NCI-H524 treated with DMSO at 0.1 percent for 48 hours (cell line): Measurements from ENCODE around the gene APOL3.
"Not testable (repeated sequence)": the region's sequence is repeated elsewhere in the genome, so short reads cannot be mapped to it uniquely, and the experiment has no call there.

Source experiments
- DNase-seq: peaks from one replicate; lab custom pipeline; 2025; lab: John Stamatoyannopoulos, UW

Gene APOL3, protein sequence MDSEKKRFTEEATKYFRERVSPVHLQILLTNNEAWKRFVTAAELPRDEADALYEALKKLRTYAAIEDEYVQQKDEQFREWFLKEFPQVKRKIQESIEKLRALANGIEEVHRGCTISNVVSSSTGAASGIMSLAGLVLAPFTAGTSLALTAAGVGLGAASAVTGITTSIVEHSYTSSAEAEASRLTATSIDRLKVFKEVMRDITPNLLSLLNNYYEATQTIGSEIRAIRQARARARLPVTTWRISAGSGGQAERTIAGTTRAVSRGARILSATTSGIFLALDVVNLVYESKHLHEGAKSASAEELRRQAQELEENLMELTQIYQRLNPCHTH

DNA sequence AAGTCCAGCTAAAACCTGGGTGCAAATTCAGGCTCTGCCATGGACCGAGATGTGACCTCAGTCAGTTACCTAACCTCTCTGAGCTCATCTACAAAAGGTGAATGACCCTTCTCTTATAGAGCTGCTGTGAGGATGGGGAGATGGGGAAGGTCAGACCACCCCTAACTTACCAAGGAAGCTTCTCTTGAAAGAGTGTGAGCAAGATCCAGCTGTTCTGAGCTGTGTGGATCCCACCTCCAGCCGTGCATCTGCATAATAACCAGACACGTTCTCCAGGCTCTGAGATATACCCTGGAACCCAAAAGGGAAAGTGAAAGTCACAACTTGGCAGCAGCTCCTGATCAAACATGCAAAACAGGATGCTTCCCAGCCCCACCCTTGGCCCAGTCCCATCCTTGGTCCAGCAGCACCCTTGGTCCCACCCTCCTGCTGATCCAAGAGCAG lies at the start of gene APOL3:
Gene APOL3 (minus strand): TSS at position 257 of the 444 bp plus-strand sequence. CDS start 11,700 bp downstream, outside the sequence.
- no peak for DNase-seq

DNA sequence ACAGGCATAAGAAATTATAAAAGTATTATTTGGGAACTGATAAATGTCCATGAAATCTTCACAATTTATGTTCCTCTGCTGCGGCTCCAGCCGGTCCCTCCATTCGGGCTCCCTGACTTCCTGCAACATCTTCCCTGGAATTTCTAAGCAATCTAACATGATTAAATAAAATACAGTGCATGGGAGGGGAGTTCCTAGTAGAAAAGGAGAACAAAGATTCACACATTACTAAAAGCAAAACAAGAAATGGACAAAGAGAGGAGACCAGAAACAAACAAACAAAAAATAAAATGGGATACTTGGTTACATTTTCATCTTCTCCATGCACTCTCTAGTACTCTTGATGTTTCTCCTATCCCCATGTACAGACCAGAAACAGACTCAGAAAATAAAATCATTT lies 49.7 kb upstream of the APOL3 start:
- no peak for DNase-seq

DNA sequence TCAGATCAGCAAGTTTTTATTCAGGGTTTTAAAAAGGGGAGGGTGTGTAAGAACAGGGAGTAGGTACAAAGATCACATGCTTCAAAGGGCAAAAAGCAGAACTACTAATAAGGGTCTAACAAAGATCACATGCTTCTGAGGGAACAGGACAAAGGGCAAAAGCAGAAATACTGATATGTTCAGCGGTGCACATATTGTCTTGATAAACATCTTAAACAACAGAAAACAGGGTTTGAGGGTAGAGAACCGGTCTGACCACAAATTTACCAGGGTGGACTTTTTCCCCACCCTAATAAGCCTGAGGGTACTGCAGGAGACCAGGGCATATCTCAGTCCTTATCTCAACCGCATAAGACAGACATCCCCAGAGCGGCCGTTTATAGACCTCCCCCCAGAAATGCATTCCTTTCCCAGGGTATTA lies 48.9 kb upstream of the APOL3 start:
- not testable (repeated sequence) for DNase-seq

DNA sequence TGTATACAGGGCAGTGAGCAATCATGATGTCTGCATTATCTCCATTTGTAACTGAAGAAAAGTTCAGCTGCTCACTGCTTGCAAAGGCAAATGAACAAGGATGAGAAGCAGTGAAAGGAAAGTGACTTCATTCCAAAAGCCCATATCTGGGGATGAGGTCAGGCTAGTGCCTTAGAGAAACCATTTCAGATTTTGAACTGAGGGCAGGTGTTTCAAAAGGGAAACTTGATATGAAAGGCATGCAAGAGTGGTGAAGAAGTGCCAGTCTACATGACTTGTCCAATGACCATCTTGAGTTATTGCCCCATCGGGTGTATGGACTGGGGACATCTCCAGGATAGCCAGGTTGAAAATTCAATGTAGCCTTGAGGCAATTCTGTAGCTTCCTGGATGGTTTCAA lies 48.4 kb upstream of the APOL3 start:
- DNase-seq = no peak

DNA sequence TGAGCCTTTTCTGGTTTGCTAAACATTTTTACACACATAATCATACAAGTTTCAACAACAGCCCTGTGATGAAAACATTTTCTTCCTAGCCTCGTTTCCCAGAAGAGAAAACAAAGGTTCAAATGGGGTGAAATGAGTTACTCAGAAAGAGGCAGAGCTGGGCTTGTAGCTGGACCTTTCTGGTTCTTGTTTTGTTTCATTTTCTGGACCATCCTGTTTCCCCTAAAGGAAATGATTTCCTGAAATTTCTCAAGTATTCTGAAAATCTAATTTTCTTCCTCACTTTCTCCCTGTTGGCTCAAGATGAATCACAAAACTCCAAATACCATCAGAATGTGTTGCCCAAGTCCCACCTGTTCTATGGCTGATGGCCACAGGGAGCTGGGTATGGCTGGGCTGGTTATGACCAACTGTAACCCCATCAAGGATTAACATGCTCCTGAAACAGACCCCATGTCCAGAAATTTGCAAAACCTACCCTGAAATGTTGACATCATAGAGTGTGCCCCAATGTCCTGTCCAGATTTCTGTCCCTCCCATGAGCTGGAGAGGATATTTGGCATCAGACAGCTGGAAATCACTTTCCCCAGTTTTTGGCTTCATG lies 47.7 kb upstream of the APOL3 start:
- no peak for DNase-seq

DNA sequence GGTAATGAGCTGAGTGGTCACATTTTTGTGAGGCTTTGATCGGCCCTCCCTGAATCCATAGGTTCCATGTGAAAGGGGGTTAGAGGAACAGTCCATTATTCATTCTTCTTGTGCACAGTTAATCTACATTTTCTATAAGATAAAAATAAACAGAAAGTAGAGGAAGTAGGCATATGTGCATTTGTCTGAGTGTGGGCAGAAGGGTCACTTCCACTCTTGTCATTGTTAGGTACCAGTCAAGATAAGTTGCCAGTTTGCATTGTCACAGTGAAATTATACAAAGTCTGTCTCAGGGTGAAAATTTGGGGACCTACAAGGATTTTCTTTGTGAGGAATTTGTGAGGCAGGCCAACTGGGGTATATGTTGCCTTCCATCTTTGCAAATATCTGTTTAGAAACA lies 45.7 kb upstream of the APOL3 start:
- DNase-seq = no peak

DNA sequence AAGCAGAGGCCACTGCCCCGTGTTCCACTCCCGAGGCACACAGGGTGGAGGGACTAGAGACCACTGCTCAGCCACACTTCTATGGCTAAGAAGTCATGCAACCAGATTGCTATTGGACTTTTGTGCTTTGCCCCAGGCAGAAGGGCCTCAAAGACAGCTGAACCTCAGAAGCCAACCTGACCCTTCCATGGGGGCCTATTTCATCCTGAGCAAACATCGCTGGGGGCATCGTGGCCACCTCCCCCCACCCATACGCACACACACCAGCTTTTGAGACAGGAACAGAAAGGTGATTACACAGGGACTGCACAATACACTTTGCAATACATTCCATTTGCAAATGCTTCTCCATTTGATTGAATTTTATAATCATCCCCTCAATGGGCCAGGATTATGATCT lies 45.0 kb upstream of the APOL3 start:
- not testable (repeated sequence) for DNase-seq

DNA sequence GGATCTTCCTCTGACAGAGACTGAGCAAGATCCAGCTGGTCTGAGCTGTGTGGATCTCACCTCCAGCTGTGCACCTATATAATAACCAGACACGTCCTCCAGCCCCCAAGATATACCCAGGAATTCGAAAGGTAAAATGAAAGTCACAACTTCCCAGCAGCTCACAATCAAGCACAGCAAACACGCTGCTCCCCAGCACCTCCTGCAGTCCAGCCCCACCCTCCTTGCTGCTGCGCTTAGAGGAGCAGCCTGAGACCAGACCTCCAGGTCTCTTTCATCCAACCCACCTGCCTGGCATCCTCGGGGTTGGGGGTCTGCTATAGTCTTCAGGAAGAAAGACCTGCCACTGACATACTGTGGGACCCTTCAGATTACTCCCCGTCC lies 44.1 kb upstream of the APOL3 start:
- DNase-seq = no peak

DNA sequence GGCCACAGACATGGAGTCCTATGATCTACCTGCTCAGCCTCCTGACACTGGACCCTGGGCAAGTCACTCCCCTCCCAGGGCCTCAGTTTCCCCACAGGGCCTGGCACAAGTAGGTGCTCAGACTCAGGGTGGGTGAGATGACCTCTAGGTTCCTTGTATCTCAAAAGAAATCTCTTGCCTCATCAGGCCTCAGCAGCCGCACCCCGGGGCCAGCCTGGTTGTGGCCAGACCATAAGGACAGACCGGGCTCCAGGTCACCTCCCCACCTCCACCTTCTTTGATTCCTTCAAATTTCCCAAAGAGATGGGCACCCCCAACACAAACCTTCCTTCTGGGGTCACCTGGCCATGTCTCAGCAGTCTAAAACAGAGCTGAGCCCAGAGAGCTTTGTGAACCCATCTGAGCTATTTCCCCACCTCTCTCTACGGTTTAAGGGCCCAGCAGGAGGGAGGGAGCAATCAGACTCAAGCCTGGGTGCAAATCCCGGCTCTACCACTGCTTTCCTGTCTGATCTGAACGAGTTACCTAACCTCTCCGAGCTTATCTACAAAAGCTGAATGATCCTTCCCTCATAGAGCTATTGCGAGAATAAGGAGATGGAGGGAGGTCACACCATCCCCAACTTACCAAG lies 43.6 kb upstream of the APOL3 start:
- no peak for DNase-seq

DNA sequence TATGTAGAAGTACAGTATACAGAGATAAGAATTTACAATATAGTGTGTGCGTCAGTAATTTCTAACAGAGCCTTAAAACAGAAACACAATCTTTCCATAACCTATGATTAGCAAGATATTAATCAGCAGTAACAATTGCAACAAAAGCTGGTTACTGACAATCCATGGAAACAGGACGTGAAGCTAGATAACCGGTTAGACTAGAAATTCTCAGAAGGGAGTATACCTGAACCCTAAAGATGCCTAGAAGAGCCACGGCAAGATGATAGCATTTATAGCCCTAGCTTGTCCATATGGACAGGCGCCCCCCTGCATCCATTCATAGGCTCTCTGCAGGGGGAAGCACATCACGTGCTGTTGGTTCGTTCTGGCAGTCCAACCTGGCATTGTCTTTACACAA lies 42.9 kb upstream of the APOL3 start:
- DNase-seq = not testable (repeated sequence)

DNA sequence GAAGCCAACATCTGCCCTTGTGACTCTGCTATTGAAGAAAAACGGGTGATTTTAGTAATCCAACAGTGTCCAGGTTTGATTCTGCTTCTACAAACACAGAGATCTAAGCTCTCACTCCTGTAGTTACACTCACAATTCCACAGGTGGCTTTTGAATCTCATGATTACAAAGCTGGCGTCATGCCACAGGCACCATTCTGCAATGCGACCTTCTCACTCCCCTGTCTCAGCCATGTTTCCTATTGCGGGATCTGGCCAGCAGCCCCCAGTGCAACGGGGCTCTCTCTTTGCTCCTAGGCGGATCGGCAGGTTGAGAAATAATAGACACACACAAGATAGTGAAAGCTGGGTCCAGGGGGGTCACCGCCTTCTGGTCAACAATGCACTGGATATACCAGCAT lies 42.4 kb upstream of the APOL3 start:
- DNase-seq = not testable (repeated sequence)

DNA sequence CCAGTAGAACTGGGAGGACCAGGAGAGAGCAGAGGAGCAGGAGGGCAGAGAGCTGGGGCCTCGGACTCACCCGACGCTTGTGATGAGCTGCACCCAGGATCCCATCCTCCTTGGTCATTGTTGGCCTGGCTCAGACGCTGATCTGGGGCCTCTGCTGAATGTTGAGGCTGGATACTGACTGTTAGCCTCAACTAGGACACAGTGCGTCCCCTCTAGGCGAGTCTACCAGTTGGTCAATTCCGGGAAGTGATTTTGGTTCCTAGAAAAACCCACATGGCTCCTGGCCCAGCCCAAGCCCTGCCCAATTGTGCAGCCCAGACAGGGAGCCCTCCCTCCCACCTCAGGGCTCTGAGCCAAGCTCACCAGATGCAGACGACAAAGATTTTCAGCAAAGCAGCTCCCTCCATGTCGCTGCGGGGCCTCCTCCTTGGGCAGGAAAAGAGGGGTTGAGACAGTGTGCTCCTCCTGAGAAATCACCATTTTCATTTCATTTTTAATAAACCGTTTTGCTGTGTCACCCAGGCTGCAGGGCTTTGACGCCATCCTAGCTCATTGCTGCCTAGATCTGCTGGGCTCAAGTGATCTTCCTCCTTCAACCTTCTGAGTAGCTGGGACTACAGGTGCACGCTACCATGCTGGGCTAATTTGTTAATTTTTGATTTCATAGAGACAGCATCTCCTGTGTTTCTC lies 41.2 kb upstream of the APOL3 start, which contains the start of gene APOL4:
Gene APOL4 (minus strand): TSS at position 180 of the 690 bp plus-strand sequence. CDS start 75 bp downstream, at position 105.
- DNase-seq = no peak

DNA sequence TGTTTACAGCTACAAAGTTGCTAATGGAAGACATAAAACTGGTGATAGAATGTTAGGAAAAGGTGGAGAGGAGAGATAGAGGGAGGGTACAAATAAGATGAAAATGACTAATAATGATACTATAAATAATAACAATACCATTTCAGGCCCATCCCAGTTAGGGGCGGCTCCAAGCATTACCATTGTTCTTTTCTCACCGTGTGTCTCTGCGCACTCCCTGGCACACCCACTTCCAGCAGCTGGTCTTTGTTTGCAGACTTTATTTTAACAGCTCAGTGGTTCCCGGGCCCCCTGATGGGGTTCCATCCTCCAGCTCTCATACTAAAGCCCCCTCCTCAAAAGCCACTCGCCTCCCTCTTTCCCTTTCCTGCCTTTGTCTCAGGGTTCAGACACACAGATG lies 40.5 kb upstream of the APOL3 start:
- not testable (repeated sequence) for DNase-seq

DNA sequence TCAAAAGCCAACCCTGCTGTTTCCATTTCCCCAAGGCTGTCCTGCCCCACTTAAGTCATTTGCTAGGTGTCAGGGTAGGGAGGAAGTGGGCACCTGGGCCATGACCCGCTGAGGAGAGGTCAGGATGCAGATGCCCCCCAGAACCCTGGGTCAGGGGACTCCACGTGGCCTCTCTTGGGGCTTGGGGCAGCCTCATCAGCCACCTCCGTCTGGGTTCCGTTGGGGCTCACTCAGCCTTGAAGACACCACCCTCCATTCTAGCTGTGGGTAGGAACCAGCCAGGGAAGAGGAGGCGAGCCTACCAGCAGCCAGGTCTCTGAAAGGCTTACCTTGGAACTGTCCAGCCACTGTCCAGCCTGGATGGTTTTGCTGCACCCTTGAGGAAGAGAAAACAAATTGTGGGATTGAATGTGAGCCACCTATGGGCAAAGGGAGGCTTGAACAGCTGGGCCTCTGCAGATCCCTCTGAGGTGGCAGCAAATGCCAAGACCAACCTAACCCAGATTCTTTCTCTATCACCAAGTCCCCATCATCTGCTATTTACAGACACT lies 38.5 kb upstream of the APOL3 start:
- no peak for DNase-seq

DNA sequence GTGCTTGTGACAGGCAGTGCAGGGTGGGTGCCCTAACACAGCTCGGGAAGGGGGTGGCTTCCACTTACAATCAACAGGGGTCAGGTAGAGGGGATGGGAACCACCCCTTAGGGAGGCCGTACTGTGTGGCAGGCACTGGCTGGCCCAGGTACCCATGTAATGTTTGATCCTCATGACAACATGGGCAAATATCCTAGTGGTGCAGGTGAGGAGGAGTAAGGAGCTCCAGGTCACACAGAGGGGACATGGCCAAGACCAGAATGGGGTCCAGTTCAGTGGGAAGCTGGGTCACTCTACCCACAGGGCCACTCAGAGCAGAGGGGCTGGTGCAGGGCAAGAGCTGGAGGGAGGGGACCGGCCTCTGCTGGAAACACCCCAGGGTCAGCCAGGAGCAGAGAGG lies 38.0 kb upstream of the APOL3 start:
- DNase-seq = no peak

DNA sequence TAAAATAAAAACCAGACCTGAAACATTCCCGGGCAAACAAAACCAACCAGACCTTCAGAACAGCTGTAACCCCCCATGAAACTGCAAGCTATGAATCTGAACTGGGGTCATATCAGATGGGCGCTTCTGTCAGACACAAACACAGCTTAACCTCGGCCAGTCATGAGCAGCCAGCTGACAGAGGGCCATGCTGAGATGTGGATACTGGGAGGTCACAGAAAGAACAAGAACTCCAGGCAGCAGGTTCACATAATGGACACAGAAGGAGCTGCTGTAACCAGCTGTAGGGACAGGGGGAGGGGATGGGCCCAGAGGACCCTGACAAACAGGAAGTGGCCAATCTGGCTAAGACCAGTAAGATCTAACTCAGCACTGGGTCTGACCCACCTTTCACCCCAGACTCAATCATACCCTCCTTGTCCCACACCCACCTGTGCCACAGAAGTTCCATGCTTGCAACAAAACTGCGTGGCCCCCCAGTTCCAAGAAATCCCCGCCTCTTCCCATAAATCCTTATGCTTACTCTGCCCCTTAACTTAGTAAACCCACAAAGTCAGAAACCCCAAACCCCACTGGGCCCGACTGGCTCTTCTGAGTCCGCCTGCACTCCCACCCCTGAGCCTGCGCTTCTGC lies 37.1 kb upstream of the APOL3 start:
- no peak for DNase-seq

DNA sequence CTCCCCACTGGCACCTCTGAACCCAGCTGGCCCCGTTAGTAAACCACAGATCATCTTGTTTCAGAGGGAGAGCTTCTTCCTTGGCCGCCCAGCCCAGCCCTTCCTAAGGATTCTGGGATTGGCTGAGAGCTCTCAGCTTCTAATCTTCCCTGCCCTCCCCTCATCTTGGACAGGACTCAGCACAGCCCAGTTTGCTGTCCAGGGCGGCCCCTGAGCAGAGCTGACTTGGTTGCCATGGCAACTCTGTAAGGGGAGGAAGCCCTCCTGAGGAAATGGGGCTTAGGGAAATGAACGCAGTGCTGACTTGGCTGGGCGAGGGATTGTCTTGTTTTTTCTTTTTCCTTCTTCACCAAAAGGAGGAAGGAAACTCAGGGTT lies 36.5 kb upstream of the APOL3 start:
- no peak for DNase-seq

DNA sequence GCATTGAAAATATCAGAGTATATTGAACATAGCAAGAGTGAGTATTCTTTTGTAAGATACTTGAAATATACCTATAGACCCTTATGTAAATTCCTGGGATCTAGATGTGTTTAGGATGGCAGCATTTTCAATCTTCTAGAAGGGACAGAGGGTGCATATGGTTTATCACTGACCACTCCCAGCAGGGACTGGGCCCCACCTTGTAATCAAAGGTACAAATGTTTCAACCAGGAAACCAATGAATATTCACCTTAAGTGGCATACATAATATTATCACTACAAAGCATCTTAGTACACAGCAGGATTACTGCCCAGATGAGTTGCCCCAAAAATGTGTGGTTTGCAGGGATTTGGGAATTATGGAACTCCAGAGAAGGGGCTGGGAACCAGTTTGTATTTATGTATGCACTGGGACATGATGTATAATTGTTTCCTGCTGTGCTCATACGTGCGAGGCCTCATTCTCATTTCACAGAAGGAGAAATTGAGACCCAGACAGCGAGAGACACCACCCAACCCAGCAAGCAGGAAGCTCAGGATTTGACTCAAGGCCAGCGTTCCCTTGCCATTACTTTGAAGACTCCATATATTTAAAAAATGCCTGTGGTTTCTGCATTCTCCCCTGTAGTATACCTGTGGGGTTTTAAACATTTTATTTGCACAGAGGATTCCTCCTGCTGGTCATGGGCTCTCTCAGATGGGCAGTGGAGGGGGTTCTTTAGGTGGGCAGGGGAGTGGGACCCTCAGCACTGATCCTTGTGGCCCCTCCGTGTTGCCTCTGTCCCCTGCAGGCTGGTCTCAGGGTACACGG lies 35.9 kb upstream of the APOL3 start:
- no peak for DNase-seq

DNA sequence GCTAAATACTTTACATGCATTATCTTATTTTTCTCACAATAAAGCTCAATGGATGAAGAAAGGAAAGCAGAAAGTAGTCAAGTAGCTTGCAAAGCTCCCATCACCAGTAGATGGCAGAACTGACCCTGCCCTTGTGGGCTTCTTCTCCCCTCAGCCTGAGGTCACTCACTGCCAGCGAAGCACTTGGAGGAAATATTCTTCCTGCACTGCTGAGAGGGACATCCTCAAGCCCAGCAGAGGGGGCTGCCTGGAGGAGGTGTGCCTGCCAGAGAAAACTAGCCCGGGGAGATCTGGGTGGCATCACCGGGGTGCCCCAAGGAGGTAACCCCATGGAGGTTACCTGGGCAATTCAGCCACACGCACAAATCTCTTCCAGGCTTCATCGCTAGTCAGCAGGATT lies 34.4 kb upstream of the APOL3 start:
- DNase-seq = no peak

DNA sequence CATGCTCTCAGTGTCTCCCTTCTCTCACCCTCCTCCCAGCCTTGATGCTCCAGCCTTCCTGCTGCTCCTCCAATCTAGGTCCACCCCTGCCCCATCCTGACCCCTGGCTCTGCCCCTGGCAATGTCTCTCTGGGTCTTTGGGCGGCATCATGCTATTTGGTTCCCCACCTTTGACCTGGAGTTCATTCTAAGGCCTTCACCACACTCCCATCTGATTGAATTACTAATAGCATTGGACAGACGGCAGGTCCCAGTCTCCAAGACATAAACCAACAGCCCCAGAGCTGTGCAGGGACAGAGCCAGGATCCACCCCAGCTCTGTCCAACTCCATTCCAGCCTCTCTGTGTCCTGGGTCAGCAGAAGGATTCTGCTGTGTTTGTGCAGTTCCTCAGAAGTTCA lies 33.8 kb upstream of the APOL3 start:
- no peak for DNase-seq

DNA sequence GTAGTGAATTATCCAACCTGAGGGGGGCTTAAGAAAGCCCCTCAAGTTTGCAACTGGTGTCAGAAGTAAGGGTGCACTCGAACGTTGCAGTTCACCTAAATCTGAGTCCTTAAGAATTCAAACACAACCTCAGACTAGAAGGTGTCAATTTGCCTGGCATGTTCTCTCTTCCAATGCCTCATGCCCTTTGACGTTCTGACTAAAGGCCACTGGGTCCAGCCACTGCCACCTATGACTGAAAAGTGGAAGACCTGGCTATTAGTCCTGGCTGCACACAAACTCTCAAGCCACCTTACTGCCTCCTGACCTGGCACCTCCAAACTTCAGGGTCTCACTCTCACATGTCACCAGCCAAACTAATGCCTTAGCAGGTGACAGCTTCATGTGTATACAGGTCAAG lies 33.0 kb upstream of the APOL3 start:
- no peak for DNase-seq
